Measurements from ENCODE around the gene PGAP3.
"Not testable (repeated sequence)": the region's sequence is repeated elsewhere in the genome, so short reads cannot be mapped to it uniquely, and the experiment has no call there.

PGAP3 gene

GRCh38 chr17:39687546-39688474 is at the start of gene PGAP3:
TSS of gene PGAP3 (minus strand) at chr17:39688057. CDS start at chr17:39688014, 43 bp downstream.
- DNase-seq = peak; percentile 83

GRCh38 chr17:39737206-39737759 is 49.4 kb upstream of the PGAP3 start:
- DNase-seq = no peak

- DNase-seq = no peak
Measured at GRCh38 chr17:39736319-39737165, 48.7 kb upstream of the PGAP3 start.

- no peak for DNase-seq
Measured at GRCh38 chr17:39735882-39736281, 48.0 kb upstream of the PGAP3 start.

- DNase-seq = no peak
Measured at GRCh38 chr17:39732586-39732985, 44.7 kb upstream of the PGAP3 start.

GRCh38 chr17:39730095-39730921 is 42.5 kb upstream of the PGAP3 start, which contains the start of gene MIEN1:
TSS of gene MIEN1 (minus strand) at chr17:39730532. CDS start at chr17:39730495, 37 bp downstream.
- DNase-seq = peak; percentile 98

- DNase-seq = no peak
Measured at GRCh38 chr17:39729280-39729851, 41.5 kb upstream of the PGAP3 start.

GRCh38 chr17:39727556-39727955 is 39.7 kb upstream of the PGAP3 start:
- no peak for DNase-seq

- DNase-seq = no peak
Measured at GRCh38 chr17:39726617-39727016, 38.8 kb upstream of the PGAP3 start.

- not testable (repeated sequence) for DNase-seq
Measured at GRCh38 chr17:39725923-39726322, 38.1 kb upstream of the PGAP3 start.

- no peak for DNase-seq
Measured at GRCh38 chr17:39724731-39725130, 36.9 kb upstream of the PGAP3 start.

- DNase-seq = no peak
Measured at GRCh38 chr17:39722965-39723848, 35.4 kb upstream of the PGAP3 start.

- DNase-seq = no peak
Measured at GRCh38 chr17:39722104-39722503, 34.2 kb upstream of the PGAP3 start.

- DNase-seq = no peak
Measured at GRCh38 chr17:39719563-39720355, 31.9 kb upstream of the PGAP3 start.

GRCh38 chr17:39717660-39718059 is 29.8 kb upstream of the PGAP3 start:
- DNase-seq = no peak

GRCh38 chr17:39716879-39717536 is 29.2 kb upstream of the PGAP3 start:
- DNase-seq = no peak

GRCh38 chr17:39716073-39716818 is 28.4 kb upstream of the PGAP3 start:
- no peak for DNase-seq

GRCh38 chr17:39715375-39716072 is 27.7 kb upstream of the PGAP3 start:
- DNase-seq = no peak

Measured in activated CD4-positive, CD25-positive, alpha-beta regulatory T cell treated with anti-CD3 and anti-CD28 coated beads, Interleukin-2, amount 50 U/mL, for 72 hours (primary cell).